Measurements from ENCODE around the gene ROBO2. TPM values are rescaled to one million over a fixed set of nuclear protein-coding genes. Genes with fewer than 3 reads are reported as not detected.

Gene ROBO2
- polyA plus RNA-seq, 3 donors from 2014 or later: not detected

DNA sequence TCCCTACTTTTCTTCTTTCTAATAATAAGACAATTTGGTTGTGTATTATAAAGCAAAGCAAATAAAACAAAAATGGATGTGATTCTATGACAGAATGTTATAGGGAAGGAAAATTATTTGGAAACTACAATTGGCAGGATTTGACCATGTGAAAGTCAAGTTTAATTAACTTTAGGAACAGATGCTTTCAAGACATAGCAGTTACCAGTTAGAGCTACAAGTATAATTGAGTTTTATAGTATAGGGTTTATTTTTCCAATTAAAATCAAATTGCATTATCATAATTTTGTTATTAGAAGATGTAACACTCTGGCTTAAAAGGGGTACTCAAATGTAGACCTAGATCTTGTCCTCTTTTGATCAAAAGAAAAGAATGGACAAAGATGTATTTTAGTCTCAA lies 110.9 kb downstream of the ROBO2 start:
- Mint-ChIP-seq H3K36me3 (no peaks in the 10 kb centered on the region), H3K27ac (no peak overlapping the region), H3K27me3 (ENCODE audit: low read depth in 3 of 3) (no peaks in the 10 kb centered on the region), H3K4me1 (no peaks in the 10 kb centered on the region), H3K9me3 (peaks cover 5 to 55% (median 27%) of the 10 kb centered on the region in 6 donors), H3K4me3 (no peak overlapping the region)
- DNase-seq: no peak

DNA sequence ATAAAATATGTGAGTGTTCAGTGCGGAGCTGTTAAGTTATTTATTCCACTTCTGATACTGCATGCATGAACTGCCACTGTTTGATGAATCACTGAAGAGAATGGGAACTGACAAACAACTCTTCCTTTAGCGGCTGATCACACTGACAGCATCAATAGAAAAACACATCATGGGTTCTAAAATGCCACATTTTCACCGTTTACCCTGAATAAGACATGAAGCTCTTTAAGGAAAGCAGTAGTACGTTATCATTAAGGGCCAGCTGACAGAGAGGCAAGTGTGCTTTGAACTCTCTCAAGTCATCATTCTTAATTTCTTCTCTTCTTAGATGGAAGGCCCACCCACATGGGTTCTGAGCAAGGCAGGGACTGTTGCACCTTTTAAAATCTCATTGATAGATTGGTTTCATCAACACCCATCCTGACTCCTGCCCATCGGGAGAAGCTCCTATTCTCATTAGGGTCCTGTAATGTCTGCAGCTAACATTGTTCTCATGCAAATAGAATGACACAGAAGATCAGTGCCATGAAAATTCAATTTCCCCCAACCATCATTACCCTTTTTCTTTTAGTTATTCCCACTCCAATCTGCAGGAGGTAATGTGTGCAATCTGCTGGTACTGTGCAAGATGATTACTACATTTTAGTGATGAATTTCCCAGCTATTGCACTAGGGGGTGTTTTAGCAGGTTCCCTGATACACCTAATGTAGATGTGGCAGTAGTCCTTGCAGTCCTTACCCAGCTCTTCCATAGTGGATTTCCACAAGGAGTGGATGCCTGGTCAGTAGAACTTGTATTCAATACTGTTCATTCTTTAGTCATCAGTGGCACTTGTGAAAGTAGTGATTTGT lies 119.1 kb downstream of the ROBO2 start:
- no peaks in the 10 kb centered on the region for H3K36me3 Mint-ChIP-seq
- no peaks in the 10 kb centered on the region for H3K4me1 Mint-ChIP-seq
- no peak overlapping the region for H3K27ac Mint-ChIP-seq
- H3K9me3 Mint-ChIP-seq: peaks cover 0 to 45% (median 13%) of the 10 kb centered on the region in 6 donors
- H3K4me3 Mint-ChIP-seq: no peak overlapping the region
- no peak for DNase-seq
- no peaks in the 10 kb centered on the region for H3K27me3 Mint-ChIP-seq (ENCODE audit: low read depth in 3 of 3)

DNA sequence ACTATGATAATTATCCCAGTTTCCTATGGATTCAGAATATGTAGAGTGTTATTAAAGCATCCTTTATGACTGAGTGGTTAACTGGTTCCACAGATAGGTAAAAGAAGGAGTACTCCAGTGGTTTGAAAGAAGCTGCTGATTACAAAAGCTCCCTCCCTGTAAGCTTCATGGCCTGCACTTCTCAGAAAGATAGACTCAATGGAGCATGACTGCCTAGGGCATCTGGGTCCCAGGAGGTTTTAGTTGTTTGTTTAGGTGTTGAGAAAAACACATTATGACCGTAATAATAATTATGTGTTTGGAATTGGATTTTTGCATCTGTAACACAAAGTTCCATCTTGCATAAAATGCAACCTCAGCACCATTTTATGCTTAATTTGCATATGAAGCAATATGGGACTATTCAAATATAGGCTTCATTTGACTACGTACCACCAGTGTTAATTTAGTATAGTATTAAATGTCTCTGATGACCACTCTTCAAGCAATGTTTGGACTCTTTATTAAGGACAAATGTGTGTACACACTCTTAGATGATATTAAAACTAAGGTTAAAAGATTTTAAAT lies 121.1 kb downstream of the ROBO2 start:
- no peak overlapping the region for H3K4me3 Mint-ChIP-seq
- H3K36me3 Mint-ChIP-seq: no peaks in the 10 kb centered on the region
- DNase-seq: no peak
- H3K4me1 Mint-ChIP-seq: no peaks in the 10 kb centered on the region
- H3K27me3 Mint-ChIP-seq (ENCODE audit: low read depth in 3 of 3): no peaks in the 10 kb centered on the region
- H3K9me3 Mint-ChIP-seq: peaks cover 0 to 24% (median 7%) of the 10 kb centered on the region in 6 donors
- no peak overlapping the region for H3K27ac Mint-ChIP-seq

DNA sequence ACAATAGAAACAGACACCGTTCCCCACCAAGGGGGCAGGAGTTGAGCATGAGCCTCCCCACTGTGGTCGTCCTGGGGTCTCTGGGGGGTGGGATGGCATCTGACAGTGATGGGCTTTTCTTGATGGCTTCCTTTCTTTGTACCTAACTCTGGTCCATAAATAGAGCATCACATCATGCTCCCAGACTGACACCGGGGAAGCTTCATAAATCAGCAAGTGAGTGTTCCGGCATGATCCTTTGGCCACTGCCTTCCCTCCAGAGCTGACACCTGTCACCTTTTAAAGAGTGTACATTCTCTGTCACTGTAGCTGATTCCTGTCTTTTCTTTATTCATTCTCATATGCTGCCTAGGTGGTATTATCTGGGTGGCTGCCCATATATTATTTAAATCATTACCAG lies 129.9 kb downstream of the ROBO2 start:
- Mint-ChIP-seq H3K4me1 (no peaks in the 10 kb centered on the region), H3K36me3 (peaks cover 0 to 3% (median 0%) of the 10 kb centered on the region in 3 donors), H3K9me3 (peaks cover 4 to 46% (median 12%) of the 10 kb centered on the region in 6 donors), H3K27ac (no peak overlapping the region), H3K4me3 (no peak overlapping the region), H3K27me3 (ENCODE audit: low read depth in 3 of 3) (no peaks in the 10 kb centered on the region)
- no peak for DNase-seq

DNA sequence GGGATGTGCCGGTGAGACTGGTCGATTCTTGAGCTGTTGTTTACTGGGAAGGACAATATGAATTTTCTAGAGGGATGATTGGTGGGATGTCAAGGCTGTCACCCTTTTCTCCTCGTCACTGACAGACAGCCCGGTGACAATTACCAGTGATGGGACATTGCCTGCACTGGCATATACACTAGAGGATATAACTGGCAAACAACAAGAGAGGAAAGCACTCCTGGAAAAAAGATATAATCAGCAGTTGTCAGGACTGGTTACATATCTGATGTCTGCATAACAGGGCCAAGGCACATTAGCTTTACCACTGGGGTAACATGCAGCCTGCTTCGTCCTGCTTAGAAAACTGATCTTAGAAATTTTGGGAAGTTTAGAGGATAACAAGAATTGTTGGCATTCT lies 131.1 kb downstream of the ROBO2 start:
- no peak for DNase-seq
- Mint-ChIP-seq H3K36me3 (peaks cover 0 to 3% (median 0%) of the 10 kb centered on the region in 3 donors), H3K4me1 (no peaks in the 10 kb centered on the region)

DNA sequence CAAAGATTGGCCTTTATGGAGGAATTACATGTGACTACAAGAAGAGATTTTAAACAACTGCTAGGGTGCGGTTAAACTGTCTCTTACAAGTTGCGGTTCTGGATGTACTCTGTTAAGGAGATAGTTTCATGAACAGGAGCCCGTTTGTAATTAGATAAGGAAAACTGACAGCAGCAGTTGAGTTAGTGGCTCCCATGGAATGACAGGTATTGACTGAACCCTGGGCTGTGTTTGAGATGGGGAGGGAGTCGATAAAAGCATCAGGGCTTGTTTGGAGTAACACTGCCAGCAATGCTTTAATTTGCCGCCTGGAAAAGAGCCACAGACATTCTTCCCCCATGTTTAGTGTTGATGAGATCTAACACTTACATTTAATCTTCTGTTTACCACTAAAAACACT lies 139.9 kb downstream of the ROBO2 start:
- H3K4me1 Mint-ChIP-seq: no peaks in the 10 kb centered on the region
- H3K27me3 Mint-ChIP-seq (ENCODE audit: low read depth in 3 of 3): peaks cover 0 to 2% (median 0%) of the 10 kb centered on the region in 3 donors
- no peak for DNase-seq
- no peaks in the 10 kb centered on the region for H3K36me3 Mint-ChIP-seq
- H3K27ac Mint-ChIP-seq: no peak overlapping the region
- H3K4me3 Mint-ChIP-seq: no peak overlapping the region
- peaks cover 4 to 53% (median 9%) of the 10 kb centered on the region in 6 donors for H3K9me3 Mint-ChIP-seq

More for the DNA sequence above, 131.1 kb downstream of the ROBO2 start:
- Mint-ChIP-seq H3K27ac (no peak overlapping the region), H3K9me3 (peaks cover 4 to 57% (median 17%) of the 10 kb centered on the region in 6 donors), H3K4me3 (no peak overlapping the region), H3K27me3 (ENCODE audit: low read depth in 3 of 3) (no peaks in the 10 kb centered on the region)

DNA sequence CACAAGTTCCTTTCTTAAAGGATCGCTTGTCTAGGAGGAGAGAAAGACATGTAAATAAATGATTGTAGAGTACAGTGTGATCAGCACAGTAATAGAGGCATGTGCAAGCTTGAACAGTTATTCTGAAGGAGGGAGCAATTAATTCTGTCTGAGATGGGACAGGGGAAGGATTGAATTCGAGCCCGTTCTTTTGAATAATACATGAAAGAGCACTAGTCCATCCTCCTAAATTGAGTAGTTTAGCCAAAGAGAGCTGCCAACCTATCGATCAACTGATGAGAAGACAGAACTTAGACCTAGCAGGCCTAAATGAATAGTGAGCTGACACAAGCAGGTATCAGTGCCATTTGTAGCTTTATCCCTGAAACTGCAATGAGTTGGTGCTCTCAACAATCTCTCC lies 142.4 kb downstream of the ROBO2 start:
- Mint-ChIP-seq H3K9me3 (peaks cover 2 to 56% (median 16%) of the 10 kb centered on the region in 6 donors), H3K36me3 (no peaks in the 10 kb centered on the region), H3K4me1 (no peaks in the 10 kb centered on the region), H3K27ac (no peak overlapping the region), H3K4me3 (no peak overlapping the region), H3K27me3 (ENCODE audit: low read depth in 3 of 3) (peaks cover 0 to 2% (median 0%) of the 10 kb centered on the region in 3 donors)
- no peak for DNase-seq

DNA sequence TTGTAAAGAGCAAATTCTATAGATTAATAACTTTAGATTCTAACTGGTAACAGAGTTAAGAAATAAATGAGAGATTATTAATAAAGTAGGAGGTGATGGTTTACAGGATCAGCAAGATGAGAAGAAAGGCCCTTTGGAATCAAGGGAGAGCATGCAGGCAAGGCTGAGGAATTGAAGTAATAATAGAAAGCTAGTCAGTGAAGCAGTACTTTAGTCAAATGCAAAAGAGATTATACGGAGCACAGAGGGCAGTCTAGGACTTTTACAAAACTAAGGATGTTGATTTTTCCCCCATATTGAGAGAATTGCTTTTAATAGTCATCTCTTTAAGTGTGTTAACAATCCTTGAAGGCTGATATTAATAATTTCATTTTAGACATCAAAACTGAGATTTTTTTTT lies 146.4 kb downstream of the ROBO2 start:
- no peak for DNase-seq
- Mint-ChIP-seq H3K4me3 (no peak overlapping the region), H3K4me1 (no peaks in the 10 kb centered on the region), H3K36me3 (no peaks in the 10 kb centered on the region), H3K27me3 (ENCODE audit: low read depth in 3 of 3) (peaks cover 0 to 2% (median 0%) of the 10 kb centered on the region in 3 donors), H3K9me3 (peaks cover 3 to 56% (median 17%) of the 10 kb centered on the region in 6 donors), H3K27ac (no peak overlapping the region)

DNA sequence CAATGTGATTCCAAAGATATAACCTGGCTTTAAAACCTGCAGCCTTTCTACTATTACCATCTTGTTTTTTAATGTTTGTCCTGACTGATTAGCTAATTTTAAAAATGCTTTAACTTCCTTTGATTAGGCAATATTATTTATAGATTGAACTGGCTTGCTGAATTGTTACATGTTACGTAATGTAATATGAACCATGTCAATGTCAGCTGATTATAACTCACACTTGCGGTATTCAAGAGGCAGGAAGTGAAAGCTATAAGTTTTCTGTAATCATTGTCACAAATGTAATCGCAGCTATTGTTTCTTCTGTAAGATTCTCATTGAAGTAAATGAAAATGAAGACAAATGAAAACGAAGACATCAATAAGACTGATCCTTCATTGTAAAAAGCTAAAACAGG lies 146.8 kb downstream of the ROBO2 start:
- no peaks in the 10 kb centered on the region for H3K4me1 Mint-ChIP-seq
- H3K4me3 Mint-ChIP-seq: no peak overlapping the region
- H3K9me3 Mint-ChIP-seq: peaks cover 3 to 60% (median 17%) of the 10 kb centered on the region in 6 donors
- H3K27ac Mint-ChIP-seq: no peak overlapping the region
- no peak for DNase-seq
- H3K36me3 Mint-ChIP-seq: no peaks in the 10 kb centered on the region
- peaks cover 0 to 2% (median 0%) of the 10 kb centered on the region in 3 donors for H3K27me3 Mint-ChIP-seq (ENCODE audit: low read depth in 3 of 3)

DNA sequence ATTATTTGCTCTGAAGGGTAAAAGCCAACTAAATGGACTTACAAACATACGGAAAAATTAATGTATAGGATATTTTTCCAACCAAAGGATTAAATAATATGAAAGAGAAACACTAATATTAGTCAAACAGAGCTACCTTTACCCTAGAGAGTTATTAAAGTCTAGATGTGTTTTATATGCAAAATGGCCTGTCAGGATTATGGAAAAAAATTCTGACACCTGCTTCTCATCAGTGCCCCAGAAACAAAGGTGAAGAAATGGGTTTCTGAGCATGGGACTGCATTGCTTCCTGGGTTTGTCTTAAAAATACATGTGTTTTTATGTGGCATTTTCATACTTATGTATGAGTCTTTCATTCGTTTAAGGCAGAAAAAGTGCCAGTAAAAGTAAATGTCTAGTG lies 148.3 kb downstream of the ROBO2 start:
- Mint-ChIP-seq H3K36me3 (no peaks in the 10 kb centered on the region), H3K4me1 (no peaks in the 10 kb centered on the region), H3K27ac (no peak overlapping the region), H3K27me3 (ENCODE audit: low read depth in 3 of 3) (no peaks in the 10 kb centered on the region), H3K4me3 (no peak overlapping the region), H3K9me3 (peaks cover 3 to 57% (median 14%) of the 10 kb centered on the region in 6 donors)
- no peak for DNase-seq

DNA sequence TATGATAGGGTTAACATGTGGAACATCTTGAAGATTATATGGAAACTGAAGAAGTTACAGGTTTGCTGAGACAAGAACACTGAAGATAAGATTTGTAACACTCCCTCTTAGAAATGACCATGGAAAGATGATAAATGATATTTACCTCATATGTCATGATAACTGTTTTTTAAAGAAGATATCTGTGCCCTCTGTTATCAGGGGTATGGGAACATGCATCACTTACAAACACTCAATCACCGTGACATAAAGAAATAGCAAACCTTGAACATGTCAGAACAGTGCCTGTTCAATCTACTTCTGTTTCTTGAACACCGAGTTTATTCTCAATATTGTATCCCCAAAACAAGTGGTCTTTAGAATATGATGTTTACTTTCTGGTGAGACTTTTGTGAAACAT lies 149.4 kb downstream of the ROBO2 start:
- no peaks in the 10 kb centered on the region for H3K4me1 Mint-ChIP-seq
- DNase-seq: no peak
- no peaks in the 10 kb centered on the region for H3K27me3 Mint-ChIP-seq (ENCODE audit: low read depth in 3 of 3)
- H3K9me3 Mint-ChIP-seq: peaks cover 3 to 55% (median 13%) of the 10 kb centered on the region in 6 donors
- H3K36me3 Mint-ChIP-seq: no peaks in the 10 kb centered on the region
- H3K4me3 Mint-ChIP-seq: no peak overlapping the region
- H3K27ac Mint-ChIP-seq: no peak overlapping the region

DNA sequence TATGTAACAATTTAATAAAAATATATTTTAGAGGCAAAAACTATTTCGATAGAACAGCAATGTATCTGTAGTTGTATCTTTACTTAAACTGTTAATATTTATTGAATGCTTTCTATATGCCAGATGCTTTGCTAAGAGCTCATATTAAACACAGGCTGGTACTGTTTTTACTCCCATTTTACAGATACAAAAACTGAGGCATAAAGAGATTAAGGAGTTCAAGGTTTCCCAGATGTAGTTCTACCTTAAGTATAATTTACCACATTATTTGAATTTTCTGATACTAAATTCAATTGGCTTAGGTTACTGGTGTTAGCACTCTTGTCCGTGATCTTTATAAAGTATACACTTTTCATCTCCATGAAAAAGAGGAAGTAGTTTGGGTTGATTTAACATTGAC lies 149.8 kb downstream of the ROBO2 start:
- Mint-ChIP-seq H3K4me3 (no peak overlapping the region), H3K27me3 (ENCODE audit: low read depth in 3 of 3) (no peaks in the 10 kb centered on the region), H3K4me1 (no peaks in the 10 kb centered on the region), H3K27ac (no peak overlapping the region), H3K36me3 (no peaks in the 10 kb centered on the region), H3K9me3 (peaks cover 3 to 55% (median 12%) of the 10 kb centered on the region in 6 donors)
- DNase-seq: no peak

DNA sequence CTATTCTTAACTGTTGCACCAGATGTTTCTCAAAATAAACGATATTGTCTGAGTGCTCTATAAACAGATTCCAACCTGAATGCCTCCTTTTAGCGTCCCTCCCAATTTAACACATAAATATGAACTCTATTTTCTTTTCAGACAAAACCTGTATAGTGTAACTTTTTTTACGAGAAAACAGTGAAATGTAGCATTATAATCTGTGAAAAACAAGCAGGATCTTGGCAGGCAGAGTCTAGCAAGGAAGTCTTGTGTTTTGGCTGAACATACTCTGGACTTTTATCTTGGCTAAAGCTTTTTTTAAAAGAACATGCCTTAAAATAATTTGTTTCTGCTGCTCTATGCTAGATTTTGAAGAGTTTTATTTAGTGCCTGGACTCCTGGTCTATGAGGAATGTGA lies 150.5 kb downstream of the ROBO2 start:
- H3K4me1 Mint-ChIP-seq: no peaks in the 10 kb centered on the region

DNA sequence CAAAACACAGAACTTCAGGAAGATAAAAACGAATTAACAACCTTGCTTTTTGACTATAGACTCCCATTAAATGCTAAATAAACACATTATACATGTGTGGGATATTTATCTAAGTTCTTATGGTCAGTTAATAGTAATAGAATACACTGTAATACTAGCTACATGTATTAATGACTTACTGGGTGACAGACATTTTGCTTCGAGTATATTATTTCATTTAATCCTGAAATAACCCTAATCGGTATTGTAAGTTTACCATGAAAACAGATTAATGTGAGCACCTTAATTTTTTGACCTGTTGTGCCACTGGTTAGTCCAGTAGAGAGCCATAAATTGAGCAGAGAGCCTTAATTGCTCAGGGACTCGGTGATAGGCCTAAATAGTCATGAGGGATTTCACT lies 151.1 kb downstream of the ROBO2 start:
- no peak overlapping the region for H3K4me3 Mint-ChIP-seq
- H3K27me3 Mint-ChIP-seq (ENCODE audit: low read depth in 3 of 3): no peaks in the 10 kb centered on the region
- H3K9me3 Mint-ChIP-seq: peaks cover 2 to 50% (median 10%) of the 10 kb centered on the region in 6 donors
- no peaks in the 10 kb centered on the region for H3K36me3 Mint-ChIP-seq
- no peak for DNase-seq
- no peaks in the 10 kb centered on the region for H3K4me1 Mint-ChIP-seq
- H3K27ac Mint-ChIP-seq: no peak overlapping the region

More for the DNA sequence above, 150.5 kb downstream of the ROBO2 start:
- no peak for DNase-seq
- Mint-ChIP-seq H3K27ac (no peak overlapping the region), H3K4me3 (no peak overlapping the region), H3K36me3 (no peaks in the 10 kb centered on the region), H3K9me3 (peaks cover 1 to 50% (median 10%) of the 10 kb centered on the region in 6 donors), H3K27me3 (ENCODE audit: low read depth in 3 of 3) (no peaks in the 10 kb centered on the region)

Measured in immature natural killer cell (primary cell).